ENCODE measurements around the gene SPDYE5.
"Not testable (repeated sequence)": the region's sequence is repeated elsewhere in the genome, so short reads cannot be mapped to it uniquely, and the experiment has no call there.

SPDYE5 gene, protein sequence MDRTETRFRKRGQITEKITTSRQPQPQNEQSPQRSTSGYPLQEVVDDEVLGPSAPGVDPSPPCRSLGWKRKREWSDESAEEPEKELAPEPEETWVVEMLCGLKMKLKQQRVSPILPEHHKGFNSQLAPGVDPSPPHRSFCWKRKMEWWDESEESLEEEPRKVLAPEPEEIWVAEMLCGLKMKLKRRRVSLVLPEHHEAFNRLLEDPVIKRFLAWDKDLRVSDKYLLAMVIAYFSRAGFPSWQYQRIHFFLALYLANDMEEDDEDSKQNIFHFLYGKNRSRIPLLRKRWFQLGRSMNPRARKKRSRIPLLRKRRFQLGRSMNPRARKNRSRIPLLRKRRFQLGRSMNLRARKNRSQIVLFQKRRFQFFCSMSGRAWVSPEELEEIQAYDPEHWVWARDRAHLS

DNA sequence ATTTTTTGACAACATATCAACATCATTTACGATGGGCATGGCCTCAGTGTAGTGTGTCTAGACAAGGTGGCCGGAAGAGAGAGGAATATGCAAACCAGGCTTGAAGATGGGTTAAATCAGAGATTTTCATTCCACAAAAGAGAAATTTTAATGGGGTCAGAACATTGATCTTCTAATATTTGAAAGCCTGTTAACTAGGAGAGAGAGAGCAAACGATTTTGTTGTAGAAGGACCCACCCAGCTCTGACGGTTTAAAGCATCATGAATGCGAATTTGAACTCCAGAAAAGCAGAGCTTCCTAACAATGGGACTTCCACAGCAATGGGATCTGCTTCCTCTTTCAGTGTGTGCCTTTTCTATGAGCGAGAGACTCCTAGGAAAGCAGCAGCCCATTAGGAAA, at the start of gene SPDYE5:
Gene SPDYE5 (plus strand): TSS at position 301 of the 400 bp plus-strand sequence. CDS start 1,728 bp downstream, outside the sequence.
- DNase-seq (ENCODE audit: low spot score): not testable (repeated sequence)

DNA sequence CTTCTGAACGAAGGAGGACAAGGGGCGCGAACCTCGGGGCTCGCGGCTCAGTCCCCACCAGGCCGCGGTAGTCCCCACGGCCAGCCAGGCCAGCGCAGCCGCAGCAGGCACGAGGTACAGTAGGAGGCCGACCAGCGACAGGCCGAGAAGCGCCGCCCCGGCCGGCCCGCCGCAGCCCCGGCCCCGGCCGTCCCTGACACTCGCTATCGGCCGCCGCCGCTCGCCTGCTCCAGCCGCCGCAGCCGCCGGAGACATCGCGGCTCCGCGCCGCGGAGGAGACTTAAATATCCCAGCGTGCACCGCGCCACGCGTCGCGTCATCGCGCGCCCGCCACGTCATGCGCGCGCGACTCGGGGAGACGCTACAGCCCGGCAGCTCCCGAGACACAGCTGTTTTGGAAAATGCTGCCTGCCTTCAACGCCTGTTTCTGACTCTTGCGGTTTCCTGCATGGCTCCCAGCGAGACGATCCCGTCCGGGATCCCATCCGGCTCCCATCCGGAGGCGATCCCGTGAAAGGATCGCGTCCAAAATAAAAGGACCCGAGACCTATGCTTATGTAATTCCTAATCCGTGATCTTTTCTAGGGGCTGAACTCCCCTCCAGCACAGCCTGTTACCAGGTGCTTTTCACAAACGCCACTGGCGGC, 49.5 kb upstream of the SPDYE5 start:
- peak; percentile 11 for DNase-seq (ENCODE audit: low spot score)

DNA sequence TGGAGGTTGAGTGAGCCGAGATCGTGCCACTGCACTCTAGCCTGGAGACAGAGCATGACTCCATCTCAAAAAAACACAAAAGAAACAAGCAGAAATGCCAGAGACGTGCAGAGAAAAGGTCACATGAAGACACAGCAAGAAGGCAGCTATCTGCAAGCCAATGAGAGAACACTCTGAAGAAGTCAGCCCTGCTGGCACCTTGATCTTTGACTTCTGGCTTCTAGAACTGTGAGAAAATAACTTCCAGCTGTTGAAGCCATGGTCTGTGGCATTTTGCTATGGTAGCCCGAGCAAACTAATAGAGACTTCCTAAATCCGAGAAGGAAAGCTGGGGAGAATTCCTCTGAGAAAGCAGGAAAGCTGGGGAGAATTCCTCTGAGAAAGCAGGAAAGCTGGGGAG, 42.2 kb upstream of the SPDYE5 start:
- not testable (repeated sequence) for DNase-seq (ENCODE audit: low spot score)

DNA sequence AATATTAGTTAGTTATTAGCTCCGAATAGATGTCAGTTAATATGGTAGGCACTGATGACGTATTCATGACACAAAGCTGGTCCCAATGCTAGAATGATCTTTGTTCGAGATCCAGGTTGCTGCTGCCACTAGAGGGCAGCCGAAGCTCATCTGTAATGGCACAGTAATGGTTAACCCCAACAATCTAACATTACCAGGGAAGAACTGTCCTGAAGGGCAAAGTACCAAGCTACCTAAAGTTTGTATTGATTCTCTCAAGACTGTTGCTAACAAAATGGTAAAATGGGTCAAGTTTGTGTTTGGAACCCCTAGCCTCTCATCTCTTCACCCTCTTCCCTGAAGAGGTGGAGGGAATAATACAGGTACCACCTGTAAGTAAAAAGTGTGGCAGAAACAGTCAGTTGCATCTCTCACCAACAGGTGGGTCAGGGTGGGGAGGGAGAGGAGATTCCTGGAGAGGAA, 39.6 kb upstream of the SPDYE5 start:
- DNase-seq (ENCODE audit: low spot score): not testable (repeated sequence)

DNA sequence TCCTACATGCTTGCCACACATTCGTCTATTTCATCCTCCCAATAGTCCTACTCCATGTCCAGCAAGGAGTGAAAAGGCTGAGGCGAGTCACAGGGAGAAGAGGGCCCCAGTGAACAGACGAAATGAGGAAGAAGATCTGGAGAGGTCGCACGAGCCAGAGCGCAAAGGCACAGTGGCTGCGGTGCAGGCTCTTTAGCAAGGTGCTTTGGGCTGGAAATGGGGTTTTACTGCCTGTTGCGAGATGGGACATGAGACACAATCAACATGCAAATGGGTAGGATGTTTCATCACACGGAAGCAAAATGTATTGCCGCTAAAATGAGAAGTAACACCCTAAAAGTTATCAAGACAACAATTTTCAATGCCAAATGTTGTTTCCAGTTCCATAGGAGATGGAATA, 35.7 kb upstream of the SPDYE5 start:
- not testable (repeated sequence) for DNase-seq (ENCODE audit: low spot score)

DNA sequence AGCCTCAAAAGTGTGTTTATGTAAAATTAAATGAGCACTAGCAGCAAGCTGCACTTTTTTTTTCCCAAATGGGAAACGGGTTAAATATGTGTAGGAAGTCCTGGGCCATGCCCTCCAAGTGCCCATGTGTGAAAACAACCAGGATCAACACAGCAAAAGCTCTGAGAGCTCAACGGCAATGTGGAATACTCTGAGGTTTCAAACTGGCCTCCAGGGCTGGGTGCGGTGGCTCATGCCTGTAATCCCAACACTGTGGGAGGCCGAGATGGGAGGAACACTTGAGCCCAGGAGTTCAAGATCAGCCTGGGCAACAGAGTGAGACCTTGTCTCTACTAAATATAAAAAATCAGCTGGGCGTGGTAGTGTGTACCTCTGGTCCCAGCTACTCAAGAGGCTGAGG, 34.1 kb upstream of the SPDYE5 start:
- DNase-seq (ENCODE audit: low spot score): not testable (repeated sequence)

DNA sequence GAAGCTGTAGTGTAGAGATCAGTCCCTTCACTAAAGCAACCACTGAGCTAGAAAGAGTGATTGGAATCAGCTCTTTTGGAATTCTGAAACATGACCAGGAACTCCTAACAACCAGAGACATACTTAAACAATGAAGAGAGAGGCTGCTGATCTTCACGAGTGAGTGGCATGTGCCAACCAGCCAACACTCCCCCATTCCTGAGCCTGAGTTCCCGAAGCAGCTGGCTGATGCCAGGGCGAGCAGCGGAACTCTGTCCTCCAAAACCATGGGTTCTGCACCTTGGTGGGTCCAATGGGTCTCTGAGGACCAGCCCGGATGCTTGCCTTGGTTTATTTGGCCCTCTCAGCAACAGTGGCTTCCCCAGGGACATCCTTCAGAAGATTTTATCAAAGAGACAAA, 31.6 kb upstream of the SPDYE5 start:
- DNase-seq (ENCODE audit: low spot score): not testable (repeated sequence)

DNA sequence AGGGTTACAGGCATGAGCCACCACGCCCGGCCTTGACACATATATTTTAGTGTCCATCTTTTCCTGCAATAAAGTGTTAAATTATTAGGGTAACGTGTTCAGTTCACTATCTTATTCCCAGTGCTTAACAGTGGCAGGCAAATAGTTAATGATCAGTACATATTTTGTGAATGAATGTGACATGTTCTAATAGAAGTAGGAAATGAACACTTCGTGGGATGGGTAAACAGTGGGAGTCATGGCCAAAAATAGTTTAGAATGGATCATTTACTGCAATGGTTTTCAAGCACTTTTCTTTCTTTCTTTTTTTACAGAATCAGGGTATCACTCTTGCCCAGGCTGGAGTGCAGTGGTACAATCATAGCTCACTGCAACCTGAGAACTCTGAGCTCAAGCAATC, 22.0 kb upstream of the SPDYE5 start:
- not testable (repeated sequence) for DNase-seq (ENCODE audit: low spot score)

DNA sequence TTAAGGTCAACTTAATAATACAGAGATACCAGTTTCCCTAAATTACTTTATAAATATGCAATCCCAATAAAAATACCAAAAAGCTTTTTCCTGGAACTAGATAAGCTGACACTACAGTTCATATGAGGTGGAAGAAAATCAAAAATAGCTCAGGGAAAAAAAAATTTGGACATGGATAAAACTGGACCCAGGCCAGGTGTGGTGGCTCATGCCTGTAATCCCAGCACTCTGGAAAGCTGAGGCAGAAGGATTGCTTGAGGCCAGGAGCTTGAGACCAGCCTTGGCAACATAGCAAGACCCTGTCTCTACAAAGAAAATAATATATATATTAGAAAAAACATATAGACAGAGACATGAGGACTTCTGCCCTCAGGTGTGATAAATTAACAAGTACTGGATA, 14.7 kb upstream of the SPDYE5 start:
- not testable (repeated sequence) for DNase-seq (ENCODE audit: low spot score)

DNA sequence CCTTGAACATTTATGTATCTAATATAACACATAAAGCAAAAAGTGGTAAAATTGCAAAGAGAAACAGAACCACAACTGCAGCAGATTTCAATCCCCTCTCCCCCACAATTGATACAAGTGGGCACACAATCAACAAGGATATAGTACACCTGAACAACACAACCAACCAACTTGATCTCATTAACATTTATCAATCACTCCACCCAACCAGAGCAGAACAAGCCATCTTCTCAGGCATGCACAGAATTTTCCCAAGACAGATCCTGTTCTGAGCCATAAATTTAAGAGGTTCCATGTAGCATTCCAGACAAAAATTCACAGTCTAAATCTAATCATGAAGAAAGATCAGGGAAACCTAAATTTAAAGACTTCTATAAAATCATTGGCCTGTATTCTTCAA, 11.8 kb upstream of the SPDYE5 start:
- DNase-seq (ENCODE audit: low spot score): not testable (repeated sequence)

DNA sequence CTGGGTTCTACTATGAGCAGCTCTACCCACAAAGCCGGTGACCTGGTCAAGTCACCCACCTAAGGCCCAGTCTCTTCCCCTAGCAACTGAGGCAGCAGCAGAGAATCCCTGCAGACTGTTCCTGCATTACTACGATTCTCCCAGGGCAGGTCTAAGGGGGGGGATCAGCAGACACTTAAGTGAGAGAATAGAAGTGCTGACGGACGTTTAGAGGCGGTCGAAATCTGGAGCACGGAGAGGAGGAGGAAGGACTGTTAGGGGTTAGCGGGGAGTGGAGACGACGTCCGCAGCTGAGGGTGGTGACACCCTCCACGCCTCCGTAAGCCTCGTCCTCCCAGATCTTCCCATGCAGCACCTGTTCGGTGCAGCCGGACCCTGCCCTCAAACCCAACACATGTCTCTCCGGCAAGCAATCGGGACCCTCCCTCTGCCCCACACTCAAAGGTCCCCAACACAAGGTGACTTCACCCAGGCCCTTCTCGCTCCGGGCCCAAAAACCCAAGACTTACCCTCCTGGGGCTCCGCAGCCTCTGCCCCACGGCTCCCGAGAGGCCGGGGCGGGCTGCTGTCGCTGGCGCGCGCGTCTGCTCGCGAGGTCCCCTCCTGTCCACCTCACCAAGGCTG, 6.7 kb upstream of the SPDYE5 start:
- not testable (repeated sequence) for DNase-seq (ENCODE audit: low spot score)

DNA sequence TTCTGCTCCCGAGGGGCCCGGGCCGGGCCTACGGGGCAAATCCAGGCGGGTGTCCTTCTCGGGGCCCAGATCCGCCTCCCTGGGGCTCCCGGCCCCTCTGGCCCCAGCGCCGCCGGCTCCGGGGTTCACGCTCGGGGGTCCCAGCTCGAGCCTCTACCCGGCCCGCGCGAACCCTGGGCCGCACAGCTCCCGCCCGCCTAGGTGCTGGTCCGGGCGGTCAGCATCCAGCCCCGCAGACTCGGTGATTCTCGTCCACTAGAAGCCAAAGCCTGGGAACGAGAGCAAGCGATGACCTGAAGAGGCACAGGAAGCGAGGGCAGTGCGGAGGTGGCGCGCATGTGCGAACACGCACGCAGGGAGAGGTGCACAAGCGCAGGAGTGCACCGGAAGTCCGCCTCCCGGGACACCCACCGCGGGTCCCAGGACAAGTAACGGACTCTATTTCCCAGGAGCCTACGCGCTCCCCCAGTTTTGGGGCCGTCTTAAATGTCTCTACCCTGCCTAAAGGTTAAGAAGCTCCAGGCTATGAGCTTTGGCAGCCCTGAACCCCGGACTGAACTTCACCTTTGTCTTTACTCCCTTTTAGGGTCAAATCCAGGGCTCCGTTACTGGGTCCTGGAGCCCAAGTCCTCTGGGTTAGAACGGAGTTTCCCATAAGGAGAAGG, 6.0 kb upstream of the SPDYE5 start, which contains the start of gene POM121C:
Gene POM121C (minus strand): TSS at position 321 of the 665 bp plus-strand sequence. CDS start 44,803 bp downstream, outside the sequence.
- DNase-seq (ENCODE audit: low spot score): peak; percentile 88

DNA sequence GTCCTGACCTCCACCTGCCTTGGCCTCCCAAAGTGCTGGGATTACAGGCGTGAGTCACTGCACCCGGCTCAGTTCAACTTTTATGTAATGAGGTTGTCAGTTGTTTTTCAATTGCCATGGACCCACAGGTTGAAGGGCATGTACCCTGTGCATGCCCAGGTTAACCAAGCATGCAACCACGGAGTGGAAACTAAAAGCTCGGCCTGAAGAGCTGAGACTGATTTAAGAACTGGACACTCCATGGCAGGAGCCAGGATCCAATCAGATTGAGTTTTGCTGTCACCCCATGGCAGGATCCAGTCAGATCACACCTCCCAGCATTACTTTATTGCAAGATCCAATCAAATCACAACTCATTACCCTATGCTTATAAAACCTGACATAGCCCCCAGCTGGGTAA, 16.9 kb downstream of the SPDYE5 start:
- DNase-seq (ENCODE audit: low spot score): not testable (repeated sequence)

DNA sequence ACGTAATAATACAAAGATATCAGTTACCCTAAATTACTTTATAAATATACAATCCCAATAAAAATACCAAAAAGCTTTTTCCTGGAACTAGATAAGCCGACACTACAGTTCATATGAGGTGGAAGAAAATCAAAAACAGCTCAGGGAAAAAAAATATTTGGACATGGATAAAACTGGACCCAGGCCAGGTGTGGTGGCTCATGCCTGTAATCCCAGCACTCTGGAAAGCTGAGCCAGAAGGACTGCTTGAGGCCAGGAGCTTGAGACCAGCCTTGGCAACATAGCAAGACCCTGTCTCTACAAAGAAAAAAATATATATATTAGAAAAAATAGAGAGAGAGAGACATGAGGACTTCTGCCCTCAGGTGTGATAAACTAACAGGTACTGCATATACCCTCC, 26.7 kb downstream of the SPDYE5 start:
- DNase-seq (ENCODE audit: low spot score): not testable (repeated sequence)

DNA sequence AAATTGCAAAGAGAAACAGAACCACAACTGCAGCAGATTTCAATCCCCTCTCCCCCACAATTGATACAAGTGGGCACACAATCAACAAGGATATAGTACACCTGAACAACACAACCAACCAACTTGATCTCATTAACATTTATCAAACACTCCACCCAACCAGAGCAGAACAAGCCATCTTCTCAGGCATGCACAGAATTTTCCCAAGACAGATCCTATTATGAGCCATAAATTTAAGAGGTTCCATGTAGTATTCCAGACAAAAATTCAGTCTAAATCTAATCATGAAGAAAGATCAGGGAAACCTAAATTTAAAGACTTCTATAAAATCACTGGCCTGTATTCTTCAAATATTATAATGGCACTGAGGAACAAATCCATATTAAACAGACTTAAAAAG, 29.6 kb downstream of the SPDYE5 start:
- DNase-seq (ENCODE audit: low spot score): not testable (repeated sequence)

DNA sequence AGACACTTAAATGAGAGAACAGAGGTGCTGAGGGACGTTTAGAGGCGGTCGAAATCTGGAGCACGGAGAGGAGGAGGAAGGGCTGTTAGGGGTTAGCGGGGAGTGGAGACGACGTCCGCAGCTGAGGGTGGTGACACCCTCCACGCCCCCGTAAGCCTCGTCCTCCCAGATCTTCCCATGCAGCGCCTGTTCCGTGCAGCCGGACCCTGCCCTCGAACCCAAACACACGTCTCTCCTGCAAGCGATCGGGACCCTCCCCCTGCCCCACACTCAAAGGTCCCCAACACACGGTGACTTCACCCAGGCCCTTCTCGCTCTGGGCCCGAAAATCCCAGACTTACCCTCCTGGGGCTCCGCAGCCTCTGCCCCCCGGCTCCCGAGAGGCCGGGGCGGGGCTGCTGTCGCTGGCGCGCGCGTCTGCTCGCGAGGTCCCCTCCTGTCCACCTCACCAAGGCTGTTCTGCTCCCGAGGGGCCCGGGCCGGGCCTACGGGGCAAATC, 35.2 kb downstream of the SPDYE5 start:
- DNase-seq (ENCODE audit: low spot score): not testable (repeated sequence)

DNA sequence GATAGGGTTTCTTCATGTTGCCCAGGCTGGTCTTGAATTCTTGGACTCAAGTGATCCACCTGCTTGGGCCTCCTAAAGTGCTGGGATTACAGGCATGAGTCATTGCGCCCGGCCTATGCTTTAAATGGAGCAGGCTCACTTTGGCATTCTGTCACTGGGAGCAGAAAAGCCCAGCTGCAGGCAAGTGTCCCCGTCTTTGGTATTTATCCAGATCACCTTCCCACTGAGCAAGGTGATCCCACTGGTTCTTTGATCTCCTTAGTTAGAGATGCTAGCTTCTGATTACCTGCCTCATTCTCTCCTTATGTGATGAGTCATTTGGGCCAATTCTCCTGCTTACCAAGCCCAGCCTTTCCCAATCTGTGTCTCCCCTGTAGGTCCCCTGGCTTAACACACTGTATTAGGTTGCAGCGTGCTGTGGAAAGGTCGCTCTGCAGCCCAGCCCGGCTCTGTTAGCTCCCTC, 39.3 kb downstream of the SPDYE5 start:
- no peak for DNase-seq (ENCODE audit: low spot score)

DNA sequence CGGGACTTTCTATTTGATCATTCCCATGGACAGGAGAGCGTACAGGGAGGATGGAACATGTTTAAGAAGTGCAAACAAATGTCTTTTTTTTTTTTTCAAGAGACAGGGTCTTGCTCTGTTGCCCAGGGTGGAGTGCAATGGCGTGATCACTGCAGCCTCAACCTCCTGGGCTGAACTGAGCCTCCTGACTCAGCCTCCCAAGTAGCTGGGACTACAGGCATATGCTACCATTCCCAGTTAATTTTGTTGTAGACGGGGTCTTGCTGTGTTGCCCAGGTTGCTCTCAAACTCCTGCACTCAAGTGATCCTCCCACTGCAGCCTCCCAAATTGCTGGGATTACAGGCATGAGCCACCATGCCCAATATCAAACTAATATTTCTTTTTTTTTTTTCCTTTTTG, 40.5 kb downstream of the SPDYE5 start:
- no peak for DNase-seq (ENCODE audit: low spot score)

DNA sequence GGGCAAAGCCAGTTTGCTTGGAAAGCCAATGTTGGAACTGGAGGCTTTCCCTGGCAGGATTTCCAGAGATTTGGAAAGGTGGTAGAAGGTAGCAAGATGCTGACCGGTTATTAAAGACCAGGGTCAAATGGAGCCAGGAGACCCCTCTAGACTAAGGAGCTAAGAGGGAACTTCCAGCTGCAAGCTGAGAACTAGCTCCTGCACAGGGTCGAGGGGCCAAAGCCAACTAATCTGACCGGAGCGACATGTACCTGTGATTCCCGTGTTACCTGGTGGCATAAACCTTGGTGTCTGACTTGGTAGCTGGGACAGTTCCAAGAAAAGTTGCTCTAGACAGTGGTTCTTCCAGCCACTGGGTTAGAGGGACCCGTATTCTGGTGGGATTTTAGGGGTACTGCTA, 41.8 kb downstream of the SPDYE5 start:
- no peak for DNase-seq (ENCODE audit: low spot score)

DNA sequence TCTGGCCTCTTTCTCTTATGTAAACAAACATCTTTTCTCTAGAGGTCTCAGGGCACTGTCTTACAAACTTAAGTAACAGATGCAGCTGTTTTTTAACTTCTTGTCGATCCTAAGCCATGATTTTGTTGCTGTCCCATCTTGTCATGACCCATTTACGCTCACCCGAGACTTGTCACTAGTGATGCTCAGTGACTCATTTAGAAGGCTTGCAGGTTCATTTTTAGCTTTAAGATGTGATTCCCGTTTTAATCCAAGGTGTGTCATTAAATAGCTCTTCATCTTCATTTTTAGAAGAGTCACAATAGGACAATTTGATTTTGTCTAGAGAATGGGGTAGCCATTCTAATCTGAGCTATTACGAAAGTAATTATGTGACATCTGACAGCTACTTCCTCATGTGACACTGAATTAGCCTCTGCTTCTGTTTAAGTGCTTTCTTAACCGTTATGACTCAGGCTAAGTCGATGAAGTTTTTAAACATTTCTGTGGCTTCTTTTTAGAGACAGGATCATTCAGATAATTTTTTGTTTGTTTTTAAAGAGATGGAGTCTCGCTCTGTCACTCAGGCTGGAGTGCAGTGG, 42.7 kb downstream of the SPDYE5 start:
- DNase-seq (ENCODE audit: low spot score): no peak

DNA sequence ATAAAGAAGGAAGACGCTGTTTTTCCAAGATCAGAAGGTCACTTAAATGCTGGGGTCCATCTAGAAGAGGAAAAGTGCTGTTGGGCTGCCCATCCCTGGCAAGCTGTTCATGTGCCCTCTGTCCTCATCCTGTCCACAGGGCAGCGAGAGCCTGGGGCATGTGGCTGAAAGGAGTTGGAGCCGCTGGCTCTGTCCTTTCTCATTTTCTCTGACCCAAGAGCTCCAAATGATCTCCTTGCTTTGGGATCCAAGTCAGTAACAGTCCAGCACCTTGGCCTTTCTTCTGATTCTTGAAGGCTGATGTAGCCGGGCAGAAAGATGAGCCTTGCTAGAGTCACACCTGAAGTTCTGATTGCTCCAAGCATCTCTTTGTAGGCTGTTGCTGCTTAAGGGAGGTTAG, 44.4 kb downstream of the SPDYE5 start:
- DNase-seq (ENCODE audit: low spot score): no peak
